GM21390 (cell line): ENCODE results near the gene TADA3.

ENCODE experiments used
- ATAC-seq: cut with Tn5 transposase; IDR thresholded peaks from one replicate; pipeline ENCODE4 v1.9.1; 2021; ENCODE audit not compliant: unreplicated experiment

TADA3 gene

GRCh38 chr3:9810433-9810770 is 18.1 kb upstream of the TADA3 start:
- no peak for ATAC-seq

GRCh38 chr3:9809615-9810432 is 17.6 kb upstream of the TADA3 start, which contains the start of gene TTLL3:
Gene TTLL3, plus strand, starts transcription at chr3:9810262. Its CDS starts 400 bp downstream, at chr3:9810662.
- peak; percentile 48 for ATAC-seq

- ATAC-seq: no peak
These were observed 17.0 kb upstream of the TADA3 start for GRCh38 chr3:9809239-9809614.

GRCh38 chr3:9808345-9809037 is 16.2 kb upstream of the TADA3 start:
- ATAC-seq: peak; percentile 43

GRCh38 chr3:9807981-9808344 is 15.7 kb upstream of the TADA3 start:
- no peak for ATAC-seq

- no peak for ATAC-seq
These were observed 14.7 kb upstream of the TADA3 start for GRCh38 chr3:9806688-9807589.

- no peak for ATAC-seq
These were observed 13.9 kb upstream of the TADA3 start for GRCh38 chr3:9806137-9806536.

- ATAC-seq: no peak
These were observed 12.7 kb upstream of the TADA3 start for GRCh38 chr3:9804996-9805395.

GRCh38 chr3:9803494-9803893 is 11.2 kb upstream of the TADA3 start:
- no peak for ATAC-seq

- ATAC-seq: no peak
These were observed 8.3 kb upstream of the TADA3 start for GRCh38 chr3:9800529-9800928.

GRCh38 chr3:9797196-9797945 is 5.1 kb upstream of the TADA3 start:
- no peak for ATAC-seq

GRCh38 chr3:9795207-9795606 is 2.9 kb upstream of the TADA3 start:
- no peak for ATAC-seq

- no peak for ATAC-seq
These were observed 2.1 kb upstream of the TADA3 start for GRCh38 chr3:9794400-9794799.

GRCh38 chr3:9793161-9793781 is 998 bp upstream of the TADA3 start:
- no peak for ATAC-seq

GRCh38 chr3:9791790-9792404 is 376 bp downstream of the TADA3 start:
- no peak for ATAC-seq

- ATAC-seq: no peak
These were observed 1.1 kb downstream of the TADA3 start for GRCh38 chr3:9791127-9791526.

- ATAC-seq: no peak
These were observed 4.6 kb downstream of the TADA3 start for GRCh38 chr3:9787714-9788113.

GRCh38 chr3:9786825-9787669 is 5.2 kb downstream of the TADA3 start:
- no peak for ATAC-seq

- no peak for ATAC-seq
These were observed 6.0 kb downstream of the TADA3 start for GRCh38 chr3:9786209-9786739.
